ENCODE results near the gene NFATC4. TPM values are rescaled to one million over a fixed set of nuclear protein-coding genes. Genes with fewer than 3 reads are reported as not detected.
"Not testable (repeated sequence)": the region's sequence is repeated elsewhere in the genome, so short reads cannot be mapped to it uniquely, and the experiment has no call there.

Gene NFATC4
- total and polyA plus RNA-seq, 3 donors from 2014 or later, result 40.9 to 83.6 (median 53.5) TPM

GRCh38 chr14:24353559-24354481 lies 14.2 kb upstream of the NFATC4 start:
- Histone ChIP-seq H3K36me3 (ENCODE audit: low read depth, missing control alignments) (no peaks in the 10 kb centered on the region), H3K9me3 (no peaks in the 10 kb centered on the region), H3K4me3 (no peak overlapping the region), H3K27me3 (no peaks in the 10 kb centered on the region), H3K4me1 (peaks cover 4% of the 10 kb centered on the region), H3K27ac (no peak overlapping the region)
- intact Hi-C loops (cut with DNase I; ENCODE audit: low total_unique reads), result no loop called here
- WGBS, 2 donors, result 79 to 88% methylated on average over 5 of the region's 5 CpGs
- no peak for DNase-seq
- TF ChIP-seq POLR2A (IDR thresholded peaks at IDR 0.05) (no peak), CTCF (IDR thresholded peaks at IDR 0.05) (no peak)

DNA sequence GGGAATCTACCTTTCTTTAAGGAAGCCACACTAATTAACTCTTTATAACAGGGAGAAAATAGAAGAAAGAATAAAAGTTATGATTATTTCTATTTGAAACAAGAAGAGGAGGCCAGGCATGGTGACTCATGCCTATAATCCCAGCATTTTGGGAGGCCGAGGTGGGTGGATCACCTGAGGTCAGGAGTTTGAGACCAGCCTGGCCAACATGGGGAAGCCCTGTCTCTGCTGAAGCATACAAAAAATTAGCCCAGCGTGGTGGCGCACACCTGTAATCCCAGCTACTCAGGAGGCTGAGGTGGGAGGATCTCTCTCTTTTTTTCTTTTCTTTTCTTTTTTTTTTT lies 13.5 kb upstream of the NFATC4 start:
- DNase-seq; H3K27me3 ChIP-seq; H3K4me3 ChIP-seq; H3K36me3 ChIP-seq (ENCODE audit: low read depth, missing control alignments); H3K27ac ChIP-seq; intact Hi-C loops (cut with DNase I; ENCODE audit: low total_unique reads); H3K4me1 ChIP-seq; H3K9me3 ChIP-seq: not testable (repeated sequence)
- WGBS, 2 donors, result 90 to 94% methylated on average over 3 of the region's 3 CpGs

DNA sequence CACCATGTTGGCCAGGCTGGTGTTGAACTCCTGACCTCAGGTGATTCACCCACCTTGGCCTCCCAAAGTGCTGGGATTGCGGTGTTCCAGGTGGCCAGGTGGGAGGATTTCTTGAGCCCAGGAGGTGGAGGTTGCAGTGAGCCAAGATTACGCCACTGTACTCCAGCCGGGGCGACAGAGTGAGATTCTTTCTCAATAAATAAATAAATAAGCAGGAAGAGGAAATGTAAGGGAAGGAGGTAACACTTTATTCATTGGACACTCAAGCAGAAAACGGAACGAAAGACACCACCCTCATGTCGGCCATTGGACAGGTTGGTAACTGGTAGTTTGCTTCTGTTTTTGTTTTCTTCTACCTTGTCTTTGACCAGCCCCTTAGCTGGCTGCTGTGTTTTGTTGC lies 13.0 kb upstream of the NFATC4 start:
- peaks cover 4% of the 10 kb centered on the region for H3K4me1 ChIP-seq
- intact Hi-C loops (cut with DNase I; ENCODE audit: low total_unique reads), result no loop called here
- TF ChIP-seq CTCF (IDR thresholded peaks at IDR 0.05) (no peak), POLR2A (IDR thresholded peaks at IDR 0.05) (no peak)
- WGBS, 2 donors, result 90 to 94% methylated on average over 7 of the region's 7 CpGs
- H3K27me3 ChIP-seq, result no peaks in the 10 kb centered on the region
- no peak overlapping the region for H3K4me3 ChIP-seq
- no peak for DNase-seq
- H3K36me3 ChIP-seq (ENCODE audit: low read depth, missing control alignments), result no peaks in the 10 kb centered on the region
- H3K9me3 ChIP-seq, result no peaks in the 10 kb centered on the region
- no peak overlapping the region for H3K27ac ChIP-seq

DNA sequence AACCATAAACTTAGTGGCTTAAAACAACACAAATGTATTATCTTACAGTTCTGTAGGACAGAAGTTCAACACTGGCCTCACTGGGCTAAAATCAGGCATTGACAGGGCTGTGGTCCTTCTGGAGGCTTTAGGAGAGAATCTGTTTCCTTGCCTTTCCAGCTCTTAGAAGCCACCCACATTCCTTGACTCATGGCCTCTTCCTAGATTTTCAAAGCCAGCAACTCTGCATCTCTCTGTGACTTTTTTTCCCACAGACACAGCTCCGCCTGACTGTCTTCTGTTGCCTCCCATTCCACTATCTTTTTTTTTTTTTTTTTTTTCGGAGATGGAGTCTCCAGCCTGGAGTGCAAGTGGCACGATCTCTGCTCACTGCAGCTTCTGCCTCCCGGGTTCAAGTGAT lies 11.8 kb upstream of the NFATC4 start:
- DNase-seq, result no peak
- 90 to 95% methylated on average over 4 of the region's 4 CpGs for WGBS, 2 donors
- H3K4me1 ChIP-seq, result peaks cover 4% of the 10 kb centered on the region
- no peaks in the 10 kb centered on the region for H3K9me3 ChIP-seq
- no peaks in the 10 kb centered on the region for H3K27me3 ChIP-seq
- no peak overlapping the region for H3K4me3 ChIP-seq
- no peak overlapping the region for H3K27ac ChIP-seq
- no peaks in the 10 kb centered on the region for H3K36me3 ChIP-seq (ENCODE audit: low read depth, missing control alignments)
- intact Hi-C loops (cut with DNase I; ENCODE audit: low total_unique reads), result no loop called here
- TF ChIP-seq CTCF (IDR thresholded peaks at IDR 0.05) (no peak), POLR2A (IDR thresholded peaks at IDR 0.05) (no peak)

DNA sequence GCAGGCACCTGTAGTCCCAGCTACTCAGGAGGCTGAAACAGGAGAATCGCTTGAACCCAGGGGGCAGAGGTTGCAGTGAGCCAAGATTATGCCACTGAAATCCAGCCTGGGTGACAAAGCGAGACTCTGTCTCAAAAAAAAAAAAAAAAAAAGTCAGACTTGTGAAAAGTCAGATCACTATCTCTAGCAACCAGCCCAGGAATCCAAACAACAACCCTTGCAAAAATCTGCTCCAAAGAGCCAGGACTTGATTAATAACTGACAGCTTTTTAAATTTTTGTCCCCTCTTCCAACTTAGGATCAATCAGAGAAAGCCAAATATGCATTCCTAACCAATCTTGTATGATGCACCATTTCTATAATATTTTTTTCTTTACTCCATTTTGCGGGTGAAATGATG lies 7.7 kb upstream of the NFATC4 start:
- H3K36me3 ChIP-seq (ENCODE audit: low read depth, missing control alignments), result no peaks in the 10 kb centered on the region
- intact Hi-C loops (cut with DNase I; ENCODE audit: low total_unique reads), result no loop called here

More for the DNA sequence above, 7.7 kb upstream of the NFATC4 start:
- no peak for TF ChIP-seq CTCF (IDR thresholded peaks at IDR 0.05)
- no peak for TF ChIP-seq POLR2A (IDR thresholded peaks at IDR 0.05)
- peaks cover under 1% of the 10 kb centered on the region for H3K4me1 ChIP-seq
- no peak overlapping the region for H3K27ac ChIP-seq
- no peaks in the 10 kb centered on the region for H3K9me3 ChIP-seq
- 96% methylated on average over 3 of the region's 3 CpGs for WGBS, 2 donors
- no peak overlapping the region for H3K4me3 ChIP-seq
- H3K27me3 ChIP-seq, result no peaks in the 10 kb centered on the region
- no peak for DNase-seq

Data from testis (tissue), 3 donors.